Psoas muscle (tissue), 8 donors: ENCODE measurements around the gene MUCL1. TPM values are rescaled to one million over a fixed set of nuclear protein-coding genes. Genes with fewer than 3 reads are reported as not detected.

Source experiments
- ATAC-seq, 4 donors: fragments of 200-7000 bp; cut with Tn5 transposase; one replicate each; pipeline ENCODE4 v1.9.1; 2020; ENCODE audit warnings: moderate library complexity in 3 of 4, mild to moderate bottlenecking in 2 of 4
- DNase-seq, 2 donors: peaks; one replicate each; pipeline ENCODE4 v3.0.0-alpha.2; 2020
- H3K27ac ChIP-seq: fragments of 200-600 bp; one replicate; pipeline ENCODE4 v1.8.0; 2022
- H3K27me3 ChIP-seq, 3 donors: fragments of 200-600 bp in 1 of 3; one replicate each; pipeline versions ENCODE4 v1.6.1 to v1.8.0; 2013 to 2022; ENCODE audit warnings: low read length in 2 of 3, mild to moderate bottlenecking in 2 of 3, moderate library complexity in 1 of 3; ENCODE audit not compliant: insufficient read depth in 3 of 3
- H3K36me3 ChIP-seq, 2 donors: fragments of 200-600 bp in 1 of 2; one replicate each; pipeline versions ENCODE4 v1.6.1 to v1.8.0; 2013 to 2022; ENCODE audit warnings: low read depth in 1 of 2, mild to moderate bottlenecking in 1 of 2, moderate library complexity in 1 of 2; ENCODE audit not compliant: insufficient read depth in 1 of 2
- H3K4me1 ChIP-seq: fragments of 200-600 bp; one replicate; pipeline ENCODE4 v1.8.0; 2022
- H3K4me3 ChIP-seq: fragments of 200-600 bp; one replicate; pipeline ENCODE4 v1.8.0; 2022; ENCODE audit warnings: mild to moderate bottlenecking
- H3K9me3 ChIP-seq: fragments of 200-600 bp; one replicate; pipeline ENCODE4 v1.8.0; 2022
- WGBS, 3 donors: extraction: QIAGEN DNeasy Blood & Tissue Kit; methylation state at CpG; one replicate each; pipeline versions ENCODE4 v1.1.6 to v1.1.7; 2013; 5-methylcytosine and 5-hydroxymethylcytosine counted together
- intact Hi-C, 2 donors: fragments of 100-400 bp; cut with DNase I; formaldehyde crosslinking; loops; one replicate each; pipeline versions ENCODE4 v1.11.0 to v1.14.2; 2022
- long read RNA-seq, 2 donors: library from polyadenylated mRNA; unstranded; transcript quantifications; one replicate each; pipeline ENCODE4 v2.0.0, GENCODE V29; 2021
- polyA plus RNA-seq, 3 donors: library from polyadenylated mRNA; stranded (reverse); fragments of 200-250 nt; gene quantifications; one replicate each; pipeline ENCODE4 v1.2.3, GENCODE V29; 2013
- total RNA-seq, 4 donors: library from RNA; stranded (reverse); fragmentation: NEBNext Ultra II Directional in 2 of 4; extraction: Animal tissue kit (Norgen Biotek cat#: 25700) in 2 of 4; gene quantifications; one replicate each; pipeline versions ENCODE4 v1.2.1 to v1.2.4, GENCODE V29; 2021 to 2023
- TF ChIP-seq, protein P1 (sequence below): fragments of 200-600 bp; IDR thresholded peaks from one replicate; pipeline ENCODE4 v1.8.0; 2022; ENCODE audit warnings: antibody characterized with exemption
- donor health status: healthy with polysubstance abuse.
- donor health status: DM: no; HTN: no; CAD: no; lungs with moderate emphysema.
- donor health status: Bipolar disorder and iron deficiency.
- donor health status: healthy.
- donor health status: DM: yes; HTN: yes; CAD: no.
- donor health status: DM: no; HTN: no; CAD: no.
- donor health status: DM: no; HTN: no; CAD: no.
- donor health status: DM: yes; HTN: yes; CAD: no.

MUCL1 gene
- total RNA-seq (not detected), polyA plus RNA-seq (not detected)
- long read RNA-seq, donor 1 = 0 reads
- long read RNA-seq, donor 2 = 0 reads

DNA sequence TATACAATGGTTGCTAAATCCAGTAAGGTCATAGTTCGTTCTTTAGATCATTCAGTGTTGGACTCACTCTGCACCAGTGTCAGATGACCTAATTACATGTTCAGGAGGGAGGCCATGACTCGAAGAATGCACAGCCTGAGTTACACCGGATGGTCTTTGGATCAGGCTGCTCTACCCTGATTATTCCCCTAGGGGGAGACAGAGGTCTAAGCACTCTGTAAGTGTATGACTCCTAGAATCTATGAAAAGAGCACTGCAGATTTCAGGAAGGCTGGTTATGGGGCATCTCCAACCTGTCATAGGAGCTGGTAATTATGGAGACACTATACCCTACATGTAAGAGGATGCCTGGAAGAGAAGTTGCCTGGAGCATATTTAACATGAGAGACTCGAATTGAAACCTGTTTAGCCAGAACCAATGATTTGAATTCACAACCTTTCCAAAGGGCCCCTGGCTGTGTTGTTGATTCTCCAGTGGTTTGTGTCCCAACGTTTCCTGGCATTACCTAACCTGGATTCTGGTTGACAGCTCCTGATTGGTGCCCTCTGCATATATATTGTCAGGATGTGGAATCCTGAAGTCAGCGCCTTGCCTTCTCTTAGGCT, at the start of gene MUCL1:
Gene MUCL1 (plus strand): TSS at position 584 of the 606 bp plus-strand sequence. CDS start 67 bp downstream, outside the sequence.
- DNase-seq (no peak), ATAC-seq (no peak)
- H3K4me1 ChIP-seq = no peaks in the 10 kb centered on the region
- TF ChIP-seq, protein P1, sequence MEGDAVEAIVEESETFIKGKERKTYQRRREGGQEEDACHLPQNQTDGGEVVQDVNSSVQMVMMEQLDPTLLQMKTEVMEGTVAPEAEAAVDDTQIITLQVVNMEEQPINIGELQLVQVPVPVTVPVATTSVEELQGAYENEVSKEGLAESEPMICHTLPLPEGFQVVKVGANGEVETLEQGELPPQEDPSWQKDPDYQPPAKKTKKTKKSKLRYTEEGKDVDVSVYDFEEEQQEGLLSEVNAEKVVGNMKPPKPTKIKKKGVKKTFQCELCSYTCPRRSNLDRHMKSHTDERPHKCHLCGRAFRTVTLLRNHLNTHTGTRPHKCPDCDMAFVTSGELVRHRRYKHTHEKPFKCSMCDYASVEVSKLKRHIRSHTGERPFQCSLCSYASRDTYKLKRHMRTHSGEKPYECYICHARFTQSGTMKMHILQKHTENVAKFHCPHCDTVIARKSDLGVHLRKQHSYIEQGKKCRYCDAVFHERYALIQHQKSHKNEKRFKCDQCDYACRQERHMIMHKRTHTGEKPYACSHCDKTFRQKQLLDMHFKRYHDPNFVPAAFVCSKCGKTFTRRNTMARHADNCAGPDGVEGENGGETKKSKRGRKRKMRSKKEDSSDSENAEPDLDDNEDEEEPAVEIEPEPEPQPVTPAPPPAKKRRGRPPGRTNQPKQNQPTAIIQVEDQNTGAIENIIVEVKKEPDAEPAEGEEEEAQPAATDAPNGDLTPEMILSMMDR = peak; percentile 44
- H3K9me3 ChIP-seq = no peaks in the 10 kb centered on the region
- no peak within 1 kb of the TSS for H3K27ac ChIP-seq
- 45% methylated on average over 6 of the region's 6 CpGs for WGBS, 3 donors
- H3K4me3 ChIP-seq = no peak within 1 kb of the TSS
- no peaks in the 10 kb centered on the region for H3K36me3 ChIP-seq
- intact Hi-C loops = no loop called here
- H3K27me3 ChIP-seq = peaks cover 0 to 2% (median 2%) of the 10 kb centered on the region in 3 donors

DNA sequence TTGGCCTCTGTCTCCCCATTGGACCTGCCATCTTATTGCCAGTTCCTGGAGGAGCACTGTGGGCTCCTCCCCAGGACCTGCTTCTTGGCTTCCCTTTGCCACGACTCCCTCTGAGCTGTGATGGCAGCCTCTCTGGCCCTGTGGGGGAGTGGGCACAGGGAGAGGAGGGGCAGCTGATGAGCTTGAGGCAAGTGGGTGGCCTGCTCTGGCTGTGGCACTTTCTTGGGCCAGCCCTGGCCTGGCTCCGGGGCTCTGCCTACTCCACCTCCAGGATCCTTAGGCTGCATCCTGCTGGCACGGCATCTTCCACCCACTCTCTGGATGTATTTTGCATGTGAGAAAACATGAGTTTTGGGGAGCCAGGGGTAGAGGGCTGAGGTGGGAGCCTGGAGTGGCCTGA, 32.6 kb upstream of the MUCL1 start:
- intact Hi-C loops = no loop called here
- 87 to 94% (median 88%) methylated on average over 3 of the region's 3 CpGs for WGBS, 3 donors

DNA sequence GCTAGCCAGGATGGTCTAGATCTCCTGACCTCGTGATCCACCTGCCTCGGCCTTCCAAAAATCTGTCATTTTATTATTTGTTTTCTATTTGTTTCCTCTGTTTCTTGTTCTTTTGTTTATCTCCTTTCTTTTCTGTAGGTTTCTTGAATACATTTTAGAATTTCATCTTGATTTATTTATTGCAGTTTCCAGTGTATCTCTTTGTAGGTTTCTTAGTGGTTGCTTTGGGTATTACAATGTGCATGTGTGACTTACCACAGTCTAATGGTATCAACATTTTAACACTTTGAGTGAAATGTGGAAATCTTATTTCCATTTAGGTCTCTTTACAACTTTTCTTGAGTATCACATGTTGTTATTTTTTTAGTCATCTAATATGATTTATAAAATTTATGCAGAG, 29.9 kb upstream of the MUCL1 start:
- ATAC-seq = no peak
- H3K9me3 ChIP-seq = no peaks in the 10 kb centered on the region
- intact Hi-C loops = no loop called here
- no peak for DNase-seq
- WGBS, 3 donors = 94 to 96% (median 94%) methylated on average over 2 of the region's 2 CpGs
- H3K27ac ChIP-seq = no peak overlapping the region
- TF ChIP-seq, protein P1 = no peak
- peaks cover 0 to 3% (median 0%) of the 10 kb centered on the region in 3 donors for H3K27me3 ChIP-seq
- no peak overlapping the region for H3K4me3 ChIP-seq
- H3K4me1 ChIP-seq = no peaks in the 10 kb centered on the region
- no peaks in the 10 kb centered on the region for H3K36me3 ChIP-seq

More for the DNA sequence above, 32.6 kb upstream of the MUCL1 start:
- ATAC-seq (no peak), DNase-seq (no peak)
- Histone ChIP-seq H3K4me3 (no peak overlapping the region), H3K4me1 (no peaks in the 10 kb centered on the region), H3K36me3 (no peaks in the 10 kb centered on the region), H3K27me3 (peaks cover 0 to 3% (median 0%) of the 10 kb centered on the region in 3 donors), H3K9me3 (no peaks in the 10 kb centered on the region), H3K27ac (no peak overlapping the region)
- TF ChIP-seq, protein P1 = no peak

- intact Hi-C loops = no loop called here
- no peak for DNase-seq
- Histone ChIP-seq H3K4me3 (no peak overlapping the region), H3K27ac (no peak overlapping the region), H3K9me3 (no peaks in the 10 kb centered on the region), H3K27me3 (no peaks in the 10 kb centered on the region), H3K36me3 (no peaks in the 10 kb centered on the region), H3K4me1 (no peaks in the 10 kb centered on the region)
- WGBS, 3 donors = 75 to 88% (median 76%) methylated on average over 5 of the region's 5 CpGs
- TF ChIP-seq, protein P1 = no peak
- ATAC-seq = no peak
Measured at GRCh38 chr12:54829511-54829910, 24.8 kb upstream of the MUCL1 start.

- Histone ChIP-seq H3K4me3 (no peak overlapping the region), H3K4me1 (no peaks in the 10 kb centered on the region), H3K36me3 (no peaks in the 10 kb centered on the region), H3K27me3 (no peaks in the 10 kb centered on the region), H3K27ac (no peak overlapping the region), H3K9me3 (no peaks in the 10 kb centered on the region)
- DNase-seq (no peak), ATAC-seq (no peak)
- intact Hi-C loops = no loop called here
- TF ChIP-seq, protein P1 = no peak
Measured at GRCh38 chr12:54830199-54830598, 24.1 kb upstream of the MUCL1 start.
